ENCODE data around the gene MAP7D1. TPM values are rescaled to one million over a fixed set of nuclear protein-coding genes. Genes with fewer than 3 reads are reported as not detected.

Gene MAP7D1
- total RNA-seq, 2 donors from 2014 or later = 119 to 120 TPM

GRCh38 chr1:36160388-36160948 is 4.5 kb downstream of the MAP7D1 start:
- Mint-ChIP-seq H3K4me1 (peaks cover 56% of the 10 kb centered on the region), H3K27ac (peak overlapping the region; percentile 87), H3K4me3 (peak overlapping the region; percentile 51), H3K27me3 (ENCODE audit: insufficient read depth) (no peaks in the 10 kb centered on the region), H3K36me3 (ENCODE audit: low read depth) (peaks cover 27% of the 10 kb centered on the region), H3K9me3 (no peaks in the 10 kb centered on the region)
- TF ChIP-seq, protein P1, sequence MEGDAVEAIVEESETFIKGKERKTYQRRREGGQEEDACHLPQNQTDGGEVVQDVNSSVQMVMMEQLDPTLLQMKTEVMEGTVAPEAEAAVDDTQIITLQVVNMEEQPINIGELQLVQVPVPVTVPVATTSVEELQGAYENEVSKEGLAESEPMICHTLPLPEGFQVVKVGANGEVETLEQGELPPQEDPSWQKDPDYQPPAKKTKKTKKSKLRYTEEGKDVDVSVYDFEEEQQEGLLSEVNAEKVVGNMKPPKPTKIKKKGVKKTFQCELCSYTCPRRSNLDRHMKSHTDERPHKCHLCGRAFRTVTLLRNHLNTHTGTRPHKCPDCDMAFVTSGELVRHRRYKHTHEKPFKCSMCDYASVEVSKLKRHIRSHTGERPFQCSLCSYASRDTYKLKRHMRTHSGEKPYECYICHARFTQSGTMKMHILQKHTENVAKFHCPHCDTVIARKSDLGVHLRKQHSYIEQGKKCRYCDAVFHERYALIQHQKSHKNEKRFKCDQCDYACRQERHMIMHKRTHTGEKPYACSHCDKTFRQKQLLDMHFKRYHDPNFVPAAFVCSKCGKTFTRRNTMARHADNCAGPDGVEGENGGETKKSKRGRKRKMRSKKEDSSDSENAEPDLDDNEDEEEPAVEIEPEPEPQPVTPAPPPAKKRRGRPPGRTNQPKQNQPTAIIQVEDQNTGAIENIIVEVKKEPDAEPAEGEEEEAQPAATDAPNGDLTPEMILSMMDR (conservative IDR thresholded peaks at IDR 0.05) = no peak
- no peak for DNase-seq
- Histone ChIP-seq H3K27ac (ENCODE audit: low read depth, low read length) (peak overlapping the region; percentile 76), H3K36me3 (ENCODE audit: control insufficient read depth, insufficient read depth, low read length) (peaks cover 45% of the 10 kb centered on the region), H3K4me1 (ENCODE audit: control insufficient read depth, insufficient read depth, low read length) (peaks cover 32% of the 10 kb centered on the region), H3K27me3 (ENCODE audit: control insufficient read depth, insufficient read depth, low read length, poor library complexity, severe bottlenecking) (no peaks in the 10 kb centered on the region), H3K4me3 (ENCODE audit: low read length) (peak overlapping the region; percentile 76), H3K9me3 (ENCODE audit: control insufficient read depth, low read length) (no peaks in the 10 kb centered on the region), H3K9ac (ENCODE audit: extremely low read depth, low read length, poor library complexity, severe bottlenecking) (no peak overlapping the region)
- 93 to 95% methylated on average over 3 to 4 of the region's 4 CpGs for WGBS, 2 experiments (ENCODE audit: insufficient coverage in 1 of 2, insufficient read length in 1 of 2)

DNA sequence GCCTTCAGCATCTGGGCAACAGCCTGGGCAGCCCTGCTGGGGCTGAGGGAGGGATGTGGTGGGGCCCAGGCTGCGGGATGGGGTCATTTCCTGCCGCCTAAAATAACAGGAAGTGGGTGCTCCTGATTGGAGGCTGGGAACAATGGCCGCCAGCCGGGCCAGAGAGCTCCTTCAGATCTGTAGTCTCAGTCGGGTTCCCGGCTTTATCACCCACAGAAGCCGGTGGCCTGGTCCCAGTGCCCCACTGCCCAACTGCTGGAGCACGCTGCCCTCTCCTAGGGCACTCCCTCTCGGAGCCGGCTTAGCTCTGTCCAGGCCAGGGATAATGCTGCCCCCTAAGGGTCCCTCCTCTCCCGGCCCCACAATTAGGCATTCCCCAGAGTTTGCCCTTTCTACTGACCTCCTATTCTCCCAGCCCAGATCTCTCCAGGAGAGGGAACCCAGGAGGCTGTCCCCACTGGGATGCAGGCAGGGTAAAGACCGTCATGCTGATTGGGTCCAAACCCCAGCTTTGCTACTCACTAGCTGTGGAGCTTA is 5.1 kb downstream of the MAP7D1 start:
- peaks cover 32% of the 10 kb centered on the region for H3K4me1 ChIP-seq (ENCODE audit: control insufficient read depth, insufficient read depth, low read length)
- no peaks in the 10 kb centered on the region for H3K9me3 Mint-ChIP-seq
- peaks cover 45% of the 10 kb centered on the region for H3K36me3 ChIP-seq (ENCODE audit: control insufficient read depth, insufficient read depth, low read length)
- 23 to 25% methylated on average over 8 to 12 of the region's 12 CpGs for WGBS, 2 experiments (ENCODE audit: insufficient coverage in 1 of 2, insufficient read length in 1 of 2)
- H3K27me3 ChIP-seq (ENCODE audit: control insufficient read depth, insufficient read depth, low read length, poor library complexity, severe bottlenecking) = no peaks in the 10 kb centered on the region
- H3K4me1 Mint-ChIP-seq = peaks cover 58% of the 10 kb centered on the region
- H3K27ac ChIP-seq (ENCODE audit: low read depth, low read length) = peak overlapping the region; percentile 76
- H3K27me3 Mint-ChIP-seq (ENCODE audit: insufficient read depth) = no peaks in the 10 kb centered on the region
- peak; percentile 89 for DNase-seq
- H3K27ac Mint-ChIP-seq = peak overlapping the region; percentile 87
- TF ChIP-seq, protein P1 (conservative IDR thresholded peaks at IDR 0.05) = peak; percentile 73
- H3K4me3 Mint-ChIP-seq = peak overlapping the region; percentile 51
- peaks cover 29% of the 10 kb centered on the region for H3K36me3 Mint-ChIP-seq (ENCODE audit: low read depth)
- no peaks in the 10 kb centered on the region for H3K9me3 ChIP-seq (ENCODE audit: control insufficient read depth, low read length)
- H3K9ac ChIP-seq (ENCODE audit: extremely low read depth, low read length, poor library complexity, severe bottlenecking) = peak overlapping the region; percentile 42
- H3K4me3 ChIP-seq (ENCODE audit: low read length) = peak overlapping the region; percentile 76

GRCh38 chr1:36161641-36162531 is 5.9 kb downstream of the MAP7D1 start:
- Histone ChIP-seq H3K36me3 (ENCODE audit: control insufficient read depth, insufficient read depth, low read length) (peaks cover 45% of the 10 kb centered on the region), H3K4me1 (ENCODE audit: control insufficient read depth, insufficient read depth, low read length) (peaks cover 32% of the 10 kb centered on the region), H3K27ac (ENCODE audit: low read depth, low read length) (no peak overlapping the region), H3K4me3 (ENCODE audit: low read length) (peak overlapping the region; percentile 76), H3K9me3 (ENCODE audit: control insufficient read depth, low read length) (no peaks in the 10 kb centered on the region), H3K27me3 (ENCODE audit: control insufficient read depth, insufficient read depth, low read length, poor library complexity, severe bottlenecking) (no peaks in the 10 kb centered on the region), H3K9ac (ENCODE audit: extremely low read depth, low read length, poor library complexity, severe bottlenecking) (peak overlapping the region; percentile 42)
- TF ChIP-seq, protein P1 (conservative IDR thresholded peaks at IDR 0.05) = no peak
- WGBS, 2 experiments (ENCODE audit: insufficient coverage in 1 of 2, insufficient read length in 1 of 2) = 68 to 78% methylated on average over 9 to 14 of the region's 14 CpGs
- Mint-ChIP-seq H3K4me3 (peak overlapping the region; percentile 51), H3K4me1 (peaks cover 65% of the 10 kb centered on the region), H3K36me3 (ENCODE audit: low read depth) (peaks cover 31% of the 10 kb centered on the region), H3K9me3 (no peaks in the 10 kb centered on the region), H3K27ac (peak overlapping the region; percentile 87), H3K27me3 (ENCODE audit: insufficient read depth) (no peaks in the 10 kb centered on the region)
- peak; percentile 75 for DNase-seq

Measured in endodermal cell (in vitro differentiated cells).